Nucleus accumbens (tissue), 56 donors: Measurements from ENCODE around the gene SAXO1.
"Not testable (repeated sequence)": the region's sequence is repeated elsewhere in the genome, so short reads cannot be mapped to it uniquely, and the experiment has no call there.

Experiments used
- DNase-seq, 56 donors: peaks; one replicate each; lab custom pipeline; 2025; lab: John Stamatoyannopoulos, UW

The SAXO1 gene, protein sequence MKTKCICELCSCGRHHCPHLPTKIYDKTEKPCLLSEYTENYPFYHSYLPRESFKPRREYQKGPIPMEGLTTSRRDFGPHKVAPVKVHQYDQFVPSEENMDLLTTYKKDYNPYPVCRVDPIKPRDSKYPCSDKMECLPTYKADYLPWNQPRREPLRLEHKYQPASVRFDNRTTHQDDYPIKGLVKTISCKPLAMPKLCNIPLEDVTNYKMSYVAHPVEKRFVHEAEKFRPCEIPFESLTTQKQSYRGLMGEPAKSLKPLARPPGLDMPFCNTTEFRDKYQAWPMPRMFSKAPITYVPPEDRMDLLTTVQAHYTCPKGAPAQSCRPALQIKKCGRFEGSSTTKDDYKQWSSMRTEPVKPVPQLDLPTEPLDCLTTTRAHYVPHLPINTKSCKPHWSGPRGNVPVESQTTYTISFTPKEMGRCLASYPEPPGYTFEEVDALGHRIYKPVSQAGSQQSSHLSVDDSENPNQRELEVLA

DNA sequence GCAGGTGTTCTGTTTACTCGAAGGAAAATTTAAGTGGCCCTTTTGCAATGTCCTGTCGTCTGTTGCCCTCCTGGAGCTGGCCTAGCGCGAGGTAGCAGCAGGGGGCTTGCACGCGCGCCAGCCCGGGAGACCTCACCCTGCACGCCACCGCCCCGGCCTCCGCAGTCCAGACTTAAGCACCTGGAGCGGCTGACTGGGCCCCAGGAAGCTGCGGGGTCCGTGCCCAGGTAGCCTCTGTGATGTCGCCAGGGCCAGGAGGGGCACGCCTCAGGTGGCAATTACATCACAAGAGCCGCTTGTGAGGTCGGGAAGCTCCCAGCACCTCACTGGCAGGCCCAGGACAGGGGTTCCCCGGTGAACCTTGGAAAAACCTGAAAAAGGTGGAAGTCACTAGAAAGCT lies at the start of gene SAXO1:
Gene SAXO1 (minus strand): TSS at position 195 of the 400 bp plus-strand sequence. CDS start 301 bp downstream, outside the sequence.
- no peak for DNase-seq

- no peak for DNase-seq
Measured at GRCh38 chr9:19074836-19075235, 41.8 kb upstream of the SAXO1 start.

- DNase-seq, result no peak
Measured at GRCh38 chr9:19074229-19074628, 41.2 kb upstream of the SAXO1 start.

DNA sequence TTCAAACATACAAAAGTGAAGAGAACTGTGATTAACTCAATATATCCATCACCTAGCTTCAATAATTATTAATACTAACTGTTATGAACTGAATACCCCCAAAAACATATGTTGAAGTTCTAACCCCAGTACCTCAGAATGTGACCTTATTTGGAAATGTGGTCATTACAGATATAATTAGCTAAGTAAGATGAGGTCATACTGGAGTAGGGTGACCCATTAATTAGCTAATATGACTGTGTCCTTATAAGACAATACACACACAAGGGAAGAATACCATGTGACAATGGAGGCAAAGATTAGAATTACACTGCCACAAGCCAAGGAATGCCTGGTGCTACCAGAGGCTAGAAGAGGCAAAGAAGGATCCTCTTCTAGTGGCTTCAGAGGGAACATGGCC lies 24.0 kb upstream of the SAXO1 start:
- no peak for DNase-seq

DNA sequence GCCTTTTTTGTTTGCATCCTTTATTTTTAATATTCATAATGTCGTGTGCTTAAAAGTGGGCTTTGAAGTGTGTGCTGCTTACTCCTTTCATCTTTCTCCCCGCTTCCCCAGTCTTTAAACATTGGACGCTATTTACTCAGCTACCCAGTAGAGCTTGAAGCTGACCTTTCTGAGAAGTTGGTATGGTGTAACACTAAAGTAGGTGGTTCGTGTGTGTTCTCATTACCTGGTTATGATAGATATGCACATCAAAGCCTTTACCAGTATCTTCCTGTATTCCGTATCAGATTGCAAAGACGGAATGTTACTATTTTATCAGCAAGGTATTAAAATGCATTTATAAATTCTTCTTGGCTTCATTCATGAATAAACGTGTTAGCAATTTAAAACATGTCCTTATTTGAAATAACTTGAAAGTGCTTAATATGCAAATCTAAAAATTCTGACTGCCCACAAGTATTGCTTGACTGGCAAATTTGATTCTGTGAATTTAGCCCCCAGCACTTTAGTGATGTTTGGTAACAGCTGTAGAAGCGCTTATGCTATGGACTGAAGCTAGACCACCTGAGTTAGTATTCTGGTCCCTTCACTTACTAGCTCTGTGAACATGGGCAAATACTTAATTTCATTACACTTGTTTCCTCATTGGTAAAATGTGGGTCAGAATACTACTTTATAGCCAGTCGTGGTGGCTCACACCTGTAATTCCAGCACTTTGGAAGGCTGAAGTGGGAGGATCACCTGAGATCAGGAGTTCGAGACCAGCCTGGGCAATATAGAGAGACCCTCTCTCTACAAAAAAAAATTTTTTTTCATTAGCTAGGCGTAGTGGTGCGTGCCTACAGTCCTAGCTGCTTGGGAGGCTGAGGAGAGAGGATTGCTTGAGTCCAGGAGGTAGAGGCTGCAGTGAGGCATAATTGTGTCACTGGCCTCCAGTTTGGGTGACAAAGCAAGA lies 17.9 kb upstream of the SAXO1 start:
- no peak for DNase-seq

- DNase-seq, result peak in 20 of 56 donors; percentile 22 to 73 (median 56)
Measured at GRCh38 chr9:19049917-19050636, 17.1 kb upstream of the SAXO1 start.

DNA sequence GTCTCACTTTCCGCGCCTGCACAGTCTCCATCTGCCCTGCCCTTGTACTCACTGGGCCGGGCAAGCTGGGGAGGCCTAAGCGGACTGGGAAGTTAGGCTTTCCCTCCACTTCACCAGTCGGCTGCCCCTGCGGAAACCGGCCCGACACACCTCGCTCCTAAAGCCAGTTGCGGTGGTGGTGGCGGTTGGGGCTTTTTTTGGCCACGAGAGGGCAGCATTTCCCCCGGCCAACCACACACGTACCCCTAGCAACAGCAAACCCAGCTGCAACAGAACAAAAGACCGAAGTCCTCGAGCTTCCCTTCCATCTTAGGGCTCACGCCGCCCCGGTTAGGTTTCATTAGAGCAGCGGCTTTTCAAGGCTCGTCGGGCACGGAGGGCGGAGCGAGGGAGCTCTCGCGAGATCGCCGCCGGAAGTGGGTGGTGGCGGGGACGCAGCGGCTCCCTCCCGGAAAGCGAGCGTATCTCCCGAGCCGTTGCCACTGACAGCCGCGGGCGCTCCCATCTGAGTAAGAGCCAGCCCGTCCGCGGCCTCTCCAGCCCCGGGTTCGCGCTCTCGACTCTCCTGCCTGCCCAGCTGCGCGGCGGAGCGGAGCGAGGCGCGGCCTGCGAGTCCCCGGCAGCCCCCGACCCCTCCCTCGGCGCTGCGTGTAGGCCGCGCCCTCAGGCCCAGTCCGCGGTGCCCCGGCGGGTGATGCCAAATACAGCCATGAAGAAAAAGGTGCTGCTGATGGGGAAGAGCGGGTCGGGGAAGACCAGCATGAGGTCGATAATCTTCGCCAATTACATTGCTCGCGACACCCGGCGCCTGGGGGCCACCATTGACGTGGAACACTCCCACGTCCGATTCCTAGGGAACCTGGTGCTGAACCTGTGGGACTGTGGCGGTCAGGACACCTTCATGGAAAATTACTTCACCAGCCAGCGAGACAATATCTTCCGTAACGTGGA lies 16.2 kb upstream of the SAXO1 start, which contains the start of gene RRAGA:
Gene RRAGA (plus strand): TSS at position 462 of the 951 bp plus-strand sequence. CDS start 233 bp downstream, at position 695.
- DNase-seq, result peak; percentile 62 to 99 (median 89)

- no peak for DNase-seq
Measured at GRCh38 chr9:19036611-19037010, 3.6 kb upstream of the SAXO1 start.

DNA sequence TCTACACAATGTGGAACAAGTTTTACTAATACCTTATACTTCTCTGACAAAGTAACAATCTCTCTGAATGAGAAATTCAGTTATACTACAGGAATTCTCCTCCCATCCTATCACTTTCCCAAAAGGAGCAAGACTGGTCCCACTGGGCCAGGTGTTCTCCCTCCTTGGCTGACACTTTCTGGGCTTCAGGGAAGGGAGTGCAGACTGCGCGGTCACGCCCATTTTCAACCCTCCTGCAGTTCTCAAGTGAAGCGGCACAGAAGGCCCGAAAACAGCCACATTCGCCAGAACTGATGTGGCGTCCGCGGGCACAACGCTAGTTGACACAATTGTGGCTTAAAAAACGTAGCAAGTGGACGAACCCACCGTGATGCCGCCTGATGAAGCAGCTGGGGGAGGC lies 603 bp downstream of the SAXO1 start:
- no peak for DNase-seq

DNA sequence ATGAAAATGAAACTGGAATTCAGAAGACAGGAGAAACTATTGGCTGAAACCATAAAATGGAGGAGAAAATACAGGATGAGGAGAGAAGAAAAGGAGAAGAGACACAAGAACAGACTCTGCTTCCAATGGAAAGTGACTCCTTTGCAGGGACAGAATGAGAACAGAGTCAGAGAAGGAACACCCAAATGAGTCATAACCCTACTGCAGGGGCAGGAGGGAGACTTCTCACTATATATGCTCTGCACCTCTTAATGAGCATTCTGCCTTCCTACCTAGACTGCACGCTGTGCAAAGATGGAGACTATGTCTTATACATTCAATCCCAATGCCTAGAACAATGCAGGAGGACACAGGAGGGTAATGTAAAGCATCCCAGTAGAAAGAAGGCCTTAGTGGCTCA lies 2.1 kb downstream of the SAXO1 start:
- no peak for DNase-seq

GRCh38 chr9:19028835-19029451 lies 4.1 kb downstream of the SAXO1 start:
- DNase-seq, result peak in 25 of 56 donors; percentile 1 to 52 (median 18)

- DNase-seq, result no peak
Measured at GRCh38 chr9:19027825-19028224, 5.2 kb downstream of the SAXO1 start.

DNA sequence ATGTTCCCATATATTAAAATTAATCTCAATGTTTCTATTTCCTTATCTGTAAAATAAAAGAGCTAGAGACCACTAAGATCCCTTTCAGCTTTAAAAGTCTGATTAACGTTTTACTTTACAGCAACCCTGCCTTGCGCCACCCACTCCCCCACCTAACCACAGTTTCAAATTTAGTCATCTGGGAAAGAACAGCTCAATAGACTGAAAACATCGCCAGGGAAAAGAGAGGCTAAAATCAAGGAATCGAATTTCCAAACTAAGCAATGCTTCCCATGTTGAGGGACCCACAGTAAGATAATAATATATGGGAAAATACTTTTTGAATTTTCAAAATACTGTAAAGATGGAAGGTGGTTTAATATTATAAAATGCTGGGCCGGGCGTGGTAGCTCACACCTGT lies 6.6 kb downstream of the SAXO1 start:
- DNase-seq, result no peak

DNA sequence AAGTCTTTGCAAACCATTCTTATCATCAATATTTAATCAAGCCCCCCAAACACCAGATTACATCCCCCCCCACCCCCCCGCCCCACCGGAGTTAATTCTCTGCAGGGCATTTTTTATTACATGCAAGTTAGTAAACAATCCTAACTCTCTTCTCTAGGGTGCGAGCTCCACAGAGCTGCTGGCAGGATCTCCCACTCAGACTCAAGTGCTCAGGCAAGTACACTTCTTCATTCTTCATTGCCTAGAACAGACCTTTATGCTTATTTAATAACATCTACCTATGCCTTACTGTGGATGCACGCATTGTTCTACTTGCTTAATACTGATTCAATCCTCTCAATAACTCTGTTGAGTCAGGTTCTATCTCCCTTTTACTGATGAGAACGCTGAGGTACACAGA lies 9.9 kb downstream of the SAXO1 start:
- no peak for DNase-seq

- DNase-seq, result no peak
Measured at GRCh38 chr9:19022206-19022605, 10.8 kb downstream of the SAXO1 start.

- DNase-seq, result not testable (repeated sequence)
Measured at GRCh38 chr9:19021649-19022048, 11.4 kb downstream of the SAXO1 start.

DNA sequence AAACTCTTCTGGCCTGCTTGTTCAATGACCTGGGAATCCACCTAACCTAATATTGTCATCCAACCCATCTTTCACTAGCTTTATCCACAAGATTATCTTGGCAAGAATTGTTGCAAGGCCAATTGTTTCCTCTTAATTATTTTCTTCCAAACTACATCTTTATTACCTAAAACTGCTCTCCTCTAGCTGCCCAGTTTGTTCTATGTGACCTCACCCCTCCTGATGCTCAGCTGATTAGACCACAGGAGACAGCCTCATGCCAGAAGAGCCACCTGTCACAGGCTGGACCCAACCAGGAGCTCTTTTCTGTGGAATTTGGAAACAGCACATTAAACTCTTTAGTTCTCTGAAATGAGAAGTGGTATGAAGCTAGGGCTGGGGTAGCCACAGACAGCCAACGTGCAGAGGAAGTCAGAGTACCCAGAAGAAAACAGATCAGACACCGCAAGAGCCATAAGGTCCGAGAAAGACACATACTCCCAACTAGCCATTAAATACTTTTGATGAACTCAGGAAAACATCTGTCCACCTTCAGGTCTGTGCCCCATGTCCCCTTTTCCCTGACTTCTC lies 12.0 kb downstream of the SAXO1 start:
- no peak for DNase-seq

GRCh38 chr9:19018201-19018600 lies 14.8 kb downstream of the SAXO1 start:
- no peak for DNase-seq
